Smooth muscle cell (in vitro differentiated cells): ENCODE results near the gene HEMGN. TPM values are rescaled to one million over a fixed set of nuclear protein-coding genes. Genes with fewer than 3 reads are reported as not detected.

Experiments used
- DNase-seq: peaks from one replicate; lab custom pipeline; 2025; ENCODE audit not compliant: unreplicated experiment; lab: John Stamatoyannopoulos, UW
- H2AFZ ChIP-seq: fragments of 200-600 bp; sonication (generic); 2 replicates; pipeline ENCODE4 v1.6.0; 2016; ENCODE audit warnings: antibody characterized with exemption, low read depth, mild to moderate bottlenecking
- H3F3A ChIP-seq: fragments of 200-600 bp; sonication (generic); 2 replicates; pipeline ENCODE4 v1.6.0; 2017; ENCODE audit warnings: antibody characterized with exemption, low read depth
- H3K27ac ChIP-seq: fragments of 200-600 bp; sonication (generic); 2 replicates; pipeline ENCODE4 v1.5.1; 2016; ENCODE audit warnings: low read depth, mild to moderate bottlenecking
- H3K27me3 ChIP-seq: fragments of 200-600 bp; sonication (generic); 2 replicates; pipeline ENCODE4 v1.6.1; 2016; ENCODE audit warnings: low read depth, mild to moderate bottlenecking
- H3K36me3 ChIP-seq: fragments of 200-600 bp; sonication (generic); 2 replicates; pipeline ENCODE4 v1.5.1; 2016; ENCODE audit warnings: low read depth
- H3K4me1 ChIP-seq: fragments of 200-600 bp; sonication (generic); 2 replicates; pipeline ENCODE4 v1.5.1; 2016; ENCODE audit warnings: low read depth
- H3K4me2 ChIP-seq: fragments of 200-600 bp; sonication (generic); 2 replicates; pipeline ENCODE4 v1.6.0; 2016; ENCODE audit warnings: mild to moderate bottlenecking
- H3K4me3 ChIP-seq: fragments of 200-600 bp; sonication (generic); 2 replicates; pipeline ENCODE4 v1.5.1; 2016; ENCODE audit warnings: mild to moderate bottlenecking
- H3K79me2 ChIP-seq: fragments of 200-600 bp; sonication (generic); 2 replicates; pipeline ENCODE4 v1.6.0; 2016; ENCODE audit warnings: low read depth, mild to moderate bottlenecking
- H3K9ac ChIP-seq: fragments of 200-600 bp; sonication (generic); 2 replicates; pipeline ENCODE4 v1.6.0; 2016; ENCODE audit warnings: low read depth
- H3K9me3 ChIP-seq: fragments of 200-600 bp; sonication (generic); replicated peaks from 2 replicates; pipeline ENCODE4 v1.5.1; 2016; ENCODE audit warnings: low read depth
- H4K20me1 ChIP-seq: fragments of 200-600 bp; sonication (generic); 2 replicates; pipeline ENCODE4 v1.6.0; 2016; ENCODE audit warnings: low read depth
- CTCF ChIP-seq: fragments of 200-600 bp; sonication (generic); IDR thresholded peaks from 2 replicates; pipeline ENCODE4 v1.5.1; 2017; ENCODE audit warnings: borderline replicate concordance, mild to moderate bottlenecking, antibody characterized with exemption; ENCODE audit not compliant: insufficient read depth, poor library complexity, severe bottlenecking
- WGBS: methylation state at CpG from one replicate; pipeline ENCODE4 v1.1.7; 2016; ENCODE audit warnings: low lambda C conversion rate; 5-methylcytosine and 5-hydroxymethylcytosine counted together
- polyA plus RNA-seq: library from polyadenylated mRNA; unstranded; fragments of >200 nt; fragmentation: Nextera tagmentation; extraction: Ambion mirVana; gene quantifications from 2 replicates; pipeline ENCODE4 v1.2.1, GENCODE V29; 2016
- total RNA-seq: library from RNA; depleted of rRNA; stranded (reverse); fragments of >200 nt; gene quantifications from 2 replicates; pipeline ENCODE4 v1.2.3, GENCODE V29; 2014

Gene HEMGN
- total and polyA plus RNA-seq, 2 experiments from 2014 or later = not detected

GRCh38 chr9:97921959-97922724 lies 15.8 kb downstream of the HEMGN start, which contains the start of gene TRMO:
Gene TRMO, minus strand, starts transcription at chr9:97922500. Its CDS starts 7 bp downstream, at chr9:97922493.
- H3K9ac ChIP-seq = peak within 1 kb of the TSS; percentile 95
- H2AFZ ChIP-seq = peak within 1 kb of the TSS; percentile 94
- whole genome bisulfite sequencing = 3% methylated on average over 54 of the region's 54 CpGs
- H3F3A ChIP-seq = peaks cover 3% of the 10 kb centered on the region
- H3K4me3 ChIP-seq = peak within 1 kb of the TSS; percentile 63
- no peaks in the 10 kb centered on the region for H3K79me2 ChIP-seq
- no peaks in the 10 kb centered on the region for H3K9me3 ChIP-seq
- peaks cover 8% of the 10 kb centered on the region for H3K4me1 ChIP-seq
- peak within 1 kb of the TSS; percentile 87 for H3K4me2 ChIP-seq
- peak; percentile 87 for TF ChIP-seq CTCF
- H3K27ac ChIP-seq = peak within 1 kb of the TSS; percentile 93
- H3K27me3 ChIP-seq = peaks cover 19% of the 10 kb centered on the region
- no peaks in the 10 kb centered on the region for H3K36me3 ChIP-seq
- H4K20me1 ChIP-seq = no peaks in the 10 kb centered on the region
- peak; percentile 99 for DNase-seq

- no peak overlapping the region for H2AFZ ChIP-seq
- DNase-seq = no peak
- H3K4me3 ChIP-seq = no peak overlapping the region
- H3K4me1 ChIP-seq = peaks cover 8% of the 10 kb centered on the region
- no peak overlapping the region for H3K9ac ChIP-seq
- no peak for TF ChIP-seq CTCF
- peaks cover 3% of the 10 kb centered on the region for H3K36me3 ChIP-seq
- H3F3A ChIP-seq = peaks cover 3% of the 10 kb centered on the region
- no peak overlapping the region for H3K4me2 ChIP-seq
- no peaks in the 10 kb centered on the region for H3K27me3 ChIP-seq
- H4K20me1 ChIP-seq = no peaks in the 10 kb centered on the region
- no peaks in the 10 kb centered on the region for H3K9me3 ChIP-seq
- H3K79me2 ChIP-seq = no peaks in the 10 kb centered on the region
- H3K27ac ChIP-seq = no peak overlapping the region
These were observed 18.7 kb downstream of the HEMGN start for GRCh38 chr9:97919217-97919813.

GRCh38 chr9:97918611-97919010 lies 19.4 kb downstream of the HEMGN start:
- TF ChIP-seq CTCF = no peak
- Histone ChIP-seq H3K4me3 (no peak overlapping the region), H3K4me1 (peaks cover 8% of the 10 kb centered on the region), H3F3A (peaks cover 3% of the 10 kb centered on the region), H3K9ac (no peak overlapping the region), H3K79me2 (no peaks in the 10 kb centered on the region), H3K27me3 (no peaks in the 10 kb centered on the region), H3K27ac (no peak overlapping the region), H4K20me1 (no peaks in the 10 kb centered on the region), H3K36me3 (peaks cover 3% of the 10 kb centered on the region), H3K9me3 (no peaks in the 10 kb centered on the region), H2AFZ (no peak overlapping the region), H3K4me2 (no peak overlapping the region)
- DNase-seq = no peak
- 91% methylated on average over 4 of the region's 4 CpGs for WGBS
